Keratinocyte (primary cell): ENCODE data around the gene ANO3.

Experiments used
- EZH2 ChIP-seq: IDR thresholded peaks from one replicate; pipeline ENCODE4 v1.6.1; 2012; ENCODE audit warnings: inconsistent platforms, mild to moderate bottlenecking, low read length, moderate library complexity
- TF ChIP-seq, protein P1 (sequence below), 3 experiments: IDR thresholded peaks in 1 of 3; conservative IDR thresholded peaks in 1 of 3; optimal IDR thresholded peaks in 1 of 3; 2 replicates in 2 of 3; 3 replicates in 1 of 3; pipeline versions ENCODE3 to v1.5.1; 2011; ENCODE audit warnings: low read length in 3 of 3, mild to moderate bottlenecking in 3 of 3, moderate library complexity in 2 of 3, control low read depth in 1 of 3, inconsistent platforms in 1 of 3; ENCODE audit not compliant: insufficient read depth in 2 of 3; ENCODE audit errors: extremely low read depth in 1 of 3

DNA sequence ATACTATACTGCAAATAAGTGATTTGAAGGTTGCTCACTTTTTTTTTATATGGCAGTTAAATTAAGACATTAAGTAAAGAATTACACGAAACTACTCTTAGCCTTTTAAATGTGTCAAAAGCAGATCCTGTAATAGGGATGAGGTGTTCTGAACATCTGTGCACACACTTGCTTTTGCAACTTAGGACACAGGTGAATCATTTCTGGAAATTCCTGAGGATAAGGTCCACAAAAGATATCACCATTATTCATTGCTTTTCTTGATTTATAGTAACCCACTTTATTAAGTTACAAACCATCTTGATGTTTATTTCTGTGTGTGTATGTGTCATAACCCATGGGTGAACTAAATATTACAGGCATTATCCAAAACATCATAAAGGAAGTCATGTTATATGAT, 334.0 kb downstream of the ANO3 start:
- TF ChIP-seq, protein P1, sequence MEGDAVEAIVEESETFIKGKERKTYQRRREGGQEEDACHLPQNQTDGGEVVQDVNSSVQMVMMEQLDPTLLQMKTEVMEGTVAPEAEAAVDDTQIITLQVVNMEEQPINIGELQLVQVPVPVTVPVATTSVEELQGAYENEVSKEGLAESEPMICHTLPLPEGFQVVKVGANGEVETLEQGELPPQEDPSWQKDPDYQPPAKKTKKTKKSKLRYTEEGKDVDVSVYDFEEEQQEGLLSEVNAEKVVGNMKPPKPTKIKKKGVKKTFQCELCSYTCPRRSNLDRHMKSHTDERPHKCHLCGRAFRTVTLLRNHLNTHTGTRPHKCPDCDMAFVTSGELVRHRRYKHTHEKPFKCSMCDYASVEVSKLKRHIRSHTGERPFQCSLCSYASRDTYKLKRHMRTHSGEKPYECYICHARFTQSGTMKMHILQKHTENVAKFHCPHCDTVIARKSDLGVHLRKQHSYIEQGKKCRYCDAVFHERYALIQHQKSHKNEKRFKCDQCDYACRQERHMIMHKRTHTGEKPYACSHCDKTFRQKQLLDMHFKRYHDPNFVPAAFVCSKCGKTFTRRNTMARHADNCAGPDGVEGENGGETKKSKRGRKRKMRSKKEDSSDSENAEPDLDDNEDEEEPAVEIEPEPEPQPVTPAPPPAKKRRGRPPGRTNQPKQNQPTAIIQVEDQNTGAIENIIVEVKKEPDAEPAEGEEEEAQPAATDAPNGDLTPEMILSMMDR (optimal IDR thresholded peaks at IDR 0.05 in 1 of 3, IDR thresholded peaks at IDR 0.05 in 1 of 3, conservative IDR thresholded peaks at IDR 0.05 in 1 of 3; ENCODE audit: extremely low read depth in 1 of 3, insufficient read depth in 2 of 3, low read length in 3 of 3) = no peak
- no peak for TF ChIP-seq EZH2
